ENCODE results near the gene MRPL51.

Gene MRPL51

DNA sequence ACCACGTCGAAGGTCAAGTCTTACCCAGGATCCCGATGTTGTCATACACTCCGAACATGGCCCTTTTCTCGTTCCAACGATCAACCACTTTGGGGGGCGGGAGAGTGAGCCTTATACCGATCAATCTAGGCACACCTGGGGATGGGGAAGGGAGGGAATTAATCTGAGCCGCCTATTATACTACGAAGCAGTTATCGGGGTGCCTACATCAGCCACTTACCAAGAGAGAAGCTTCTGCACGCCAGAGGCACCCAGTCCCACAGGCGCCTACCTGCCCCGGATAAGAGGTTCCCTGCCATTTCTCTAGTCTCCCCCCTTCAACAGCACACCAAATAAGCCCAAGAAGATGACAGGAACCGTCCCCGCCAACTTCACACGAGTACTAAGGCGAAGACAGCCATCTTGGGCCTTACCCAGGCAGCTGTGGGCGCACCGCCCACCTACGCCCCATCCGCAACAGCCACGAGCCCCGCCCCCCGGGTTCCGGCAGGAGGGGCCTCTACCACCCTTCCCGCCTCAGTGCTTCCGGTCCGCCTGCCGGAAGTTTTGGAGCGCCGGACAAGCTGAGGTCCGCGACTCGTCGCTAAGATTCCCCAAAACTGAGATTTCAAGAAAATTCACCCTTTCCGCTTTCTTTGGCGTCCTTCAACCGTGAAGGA is at the start of gene MRPL51:
TSS of gene MRPL51 (minus strand) at position 425 of the 659 bp plus-strand sequence. CDS start at position 299, 126 bp downstream.
- peak; percentile 93 for DNase-seq

DNA sequence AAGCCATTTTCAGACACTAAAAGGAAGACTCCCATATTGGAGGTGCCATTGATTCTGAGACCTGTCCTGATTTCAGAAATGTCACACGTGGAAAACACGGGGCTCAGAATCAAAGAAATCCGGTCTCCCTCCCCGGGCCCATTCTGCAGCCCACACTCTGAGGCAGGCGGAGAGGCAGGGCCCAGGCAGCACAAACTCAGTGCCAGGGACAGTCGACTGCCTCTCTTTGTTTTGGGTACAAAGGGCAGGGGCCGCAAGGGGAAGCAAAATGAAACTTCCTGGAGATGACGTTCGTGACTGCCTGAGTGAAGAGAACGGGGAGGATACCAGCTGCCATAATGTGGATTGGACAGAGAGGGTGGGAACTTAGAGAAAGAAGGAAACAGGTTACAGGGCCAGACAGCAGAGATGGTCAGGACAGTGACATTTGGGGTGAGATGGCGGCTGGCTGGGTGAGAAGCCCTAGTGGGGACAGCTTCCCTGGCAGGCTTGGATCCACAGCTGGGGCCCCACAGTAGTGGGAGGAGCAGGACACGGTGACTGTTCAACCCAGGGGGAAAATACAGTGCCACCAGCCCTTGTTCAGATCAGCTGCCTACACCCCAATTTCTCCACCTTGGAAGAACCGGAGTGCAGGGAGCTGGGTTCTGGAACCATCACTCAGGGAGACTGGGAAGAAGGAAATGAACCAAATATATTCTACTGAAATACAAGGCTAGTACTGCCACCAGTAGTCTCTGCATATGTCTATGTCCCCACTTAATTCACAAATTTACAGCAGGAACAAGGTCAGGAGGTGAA is 49.3 kb upstream of the MRPL51 start:
- no peak for DNase-seq

GRCh38 chr12:6541371-6542165 is 48.5 kb upstream of the MRPL51 start:
- no peak for DNase-seq

GRCh38 chr12:6540181-6540877 is 47.3 kb upstream of the MRPL51 start:
- peak; percentile 94 for DNase-seq

- no peak for DNase-seq
Observed at GRCh38 chr12:6539707-6540134, 46.7 kb upstream of the MRPL51 start.

- DNase-seq: no peak
Observed at GRCh38 chr12:6539314-6539682, 46.2 kb upstream of the MRPL51 start.

GRCh38 chr12:6538420-6539313 is 45.6 kb upstream of the MRPL51 start:
- peak; percentile 48 for DNase-seq

DNA sequence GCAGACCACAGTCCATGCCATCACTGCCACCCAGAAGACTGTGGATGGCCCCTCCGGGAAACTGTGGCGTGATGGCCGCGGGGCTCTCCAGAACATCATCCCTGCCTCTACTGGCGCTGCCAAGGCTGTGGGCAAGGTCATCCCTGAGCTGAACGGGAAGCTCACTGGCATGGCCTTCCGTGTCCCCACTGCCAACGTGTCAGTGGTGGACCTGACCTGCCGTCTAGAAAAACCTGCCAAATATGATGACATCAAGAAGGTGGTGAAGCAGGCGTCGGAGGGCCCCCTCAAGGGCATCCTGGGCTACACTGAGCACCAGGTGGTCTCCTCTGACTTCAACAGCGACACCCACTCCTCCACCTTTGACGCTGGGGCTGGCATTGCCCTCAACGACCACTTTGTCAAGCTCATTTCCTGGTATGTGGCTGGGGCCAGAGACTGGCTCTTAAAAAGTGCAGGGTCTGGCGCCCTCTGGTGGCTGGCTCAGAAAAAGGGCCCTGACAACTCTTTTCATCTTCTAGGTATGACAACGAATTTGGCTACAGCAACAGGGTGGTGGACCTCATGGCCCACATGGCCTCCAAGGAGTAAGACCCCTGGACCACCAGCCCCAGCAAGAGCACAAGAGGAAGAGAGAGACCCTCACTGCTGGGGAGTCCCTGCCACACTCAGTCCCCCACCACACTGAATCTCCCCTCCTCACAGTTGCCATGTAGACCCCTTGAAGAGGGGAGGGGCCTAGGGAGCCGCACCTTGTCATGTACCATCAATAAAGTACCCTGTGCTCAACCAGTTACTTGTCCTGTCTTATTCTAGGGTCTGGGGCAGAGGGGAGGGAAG is 44.7 kb upstream of the MRPL51 start:
- DNase-seq: peak; percentile 76

DNA sequence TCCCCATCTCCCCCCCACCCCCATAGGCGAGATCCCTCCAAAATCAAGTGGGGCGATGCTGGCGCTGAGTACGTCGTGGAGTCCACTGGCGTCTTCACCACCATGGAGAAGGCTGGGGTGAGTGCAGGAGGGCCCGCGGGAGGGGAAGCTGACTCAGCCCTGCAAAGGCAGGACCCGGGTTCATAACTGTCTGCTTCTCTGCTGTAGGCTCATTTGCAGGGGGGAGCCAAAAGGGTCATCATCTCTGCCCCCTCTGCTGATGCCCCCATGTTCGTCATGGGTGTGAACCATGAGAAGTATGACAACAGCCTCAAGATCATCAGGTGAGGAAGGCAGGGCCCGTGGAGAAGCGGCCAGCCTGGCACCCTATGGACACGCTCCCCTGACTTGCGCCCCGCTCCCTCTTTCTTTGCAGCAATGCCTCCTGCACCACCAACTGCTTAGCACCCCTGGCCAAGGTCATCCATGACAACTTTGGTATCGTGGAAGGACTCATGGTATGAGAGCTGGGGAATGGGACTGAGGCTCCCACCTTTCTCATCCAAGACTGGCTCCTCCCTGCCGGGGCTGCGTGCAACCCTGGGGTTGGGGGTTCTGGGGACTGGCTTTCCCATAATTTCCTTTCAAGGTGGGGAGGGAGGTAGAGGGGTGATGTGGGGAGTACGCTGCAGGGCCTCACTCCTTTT is 44.0 kb upstream of the MRPL51 start:
- DNase-seq: no peak

DNA sequence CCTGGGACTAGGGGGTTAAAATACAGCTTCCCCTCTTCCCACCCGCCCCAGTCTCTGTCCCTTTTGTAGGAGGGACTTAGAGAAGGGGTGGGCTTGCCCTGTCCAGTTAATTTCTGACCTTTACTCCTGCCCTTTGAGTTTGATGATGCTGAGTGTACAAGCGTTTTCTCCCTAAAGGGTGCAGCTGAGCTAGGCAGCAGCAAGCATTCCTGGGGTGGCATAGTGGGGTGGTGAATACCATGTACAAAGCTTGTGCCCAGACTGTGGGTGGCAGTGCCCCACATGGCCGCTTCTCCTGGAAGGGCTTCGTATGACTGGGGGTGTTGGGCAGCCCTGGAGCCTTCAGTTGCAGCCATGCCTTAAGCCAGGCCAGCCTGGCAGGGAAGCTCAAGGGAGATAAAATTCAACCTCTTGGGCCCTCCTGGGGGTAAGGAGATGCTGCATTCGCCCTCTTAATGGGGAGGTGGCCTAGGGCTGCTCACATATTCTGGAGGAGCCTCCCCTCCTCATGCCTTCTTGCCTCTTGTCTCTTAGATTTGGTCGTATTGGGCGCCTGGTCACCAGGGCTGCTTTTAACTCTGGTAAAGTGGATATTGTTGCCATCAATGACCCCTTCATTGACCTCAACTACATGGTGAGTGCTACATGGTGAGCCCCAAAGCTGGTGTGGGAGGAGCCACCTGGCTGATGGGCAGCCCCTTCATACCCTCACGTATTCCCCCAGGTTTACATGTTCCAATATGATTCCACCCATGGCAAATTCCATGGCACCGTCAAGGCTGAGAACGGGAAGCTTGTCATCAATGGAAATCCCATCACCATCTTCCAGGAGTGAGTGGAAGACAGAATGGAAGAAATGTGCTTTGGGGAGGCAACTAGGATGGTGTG is 43.1 kb upstream of the MRPL51 start:
- no peak for DNase-seq

DNA sequence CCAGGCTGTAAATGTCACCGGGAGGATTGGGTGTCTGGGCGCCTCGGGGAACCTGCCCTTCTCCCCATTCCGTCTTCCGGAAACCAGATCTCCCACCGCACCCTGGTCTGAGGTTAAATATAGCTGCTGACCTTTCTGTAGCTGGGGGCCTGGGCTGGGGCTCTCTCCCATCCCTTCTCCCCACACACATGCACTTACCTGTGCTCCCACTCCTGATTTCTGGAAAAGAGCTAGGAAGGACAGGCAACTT is 42.6 kb upstream of the MRPL51 start:
- DNase-seq: no peak

- DNase-seq: peak; percentile 67
Observed at GRCh38 chr12:6534945-6535696, 42.1 kb upstream of the MRPL51 start.

DNA sequence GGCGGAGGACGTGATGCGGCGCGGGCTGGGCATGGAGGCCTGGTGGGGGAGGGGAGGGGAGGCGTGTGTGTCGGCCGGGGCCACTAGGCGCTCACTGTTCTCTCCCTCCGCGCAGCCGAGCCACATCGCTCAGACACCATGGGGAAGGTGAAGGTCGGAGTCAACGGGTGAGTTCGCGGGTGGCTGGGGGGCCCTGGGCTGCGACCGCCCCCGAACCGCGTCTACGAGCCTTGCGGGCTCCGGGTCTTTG is 41.6 kb upstream of the MRPL51 start:
- DNase-seq: no peak

DNA sequence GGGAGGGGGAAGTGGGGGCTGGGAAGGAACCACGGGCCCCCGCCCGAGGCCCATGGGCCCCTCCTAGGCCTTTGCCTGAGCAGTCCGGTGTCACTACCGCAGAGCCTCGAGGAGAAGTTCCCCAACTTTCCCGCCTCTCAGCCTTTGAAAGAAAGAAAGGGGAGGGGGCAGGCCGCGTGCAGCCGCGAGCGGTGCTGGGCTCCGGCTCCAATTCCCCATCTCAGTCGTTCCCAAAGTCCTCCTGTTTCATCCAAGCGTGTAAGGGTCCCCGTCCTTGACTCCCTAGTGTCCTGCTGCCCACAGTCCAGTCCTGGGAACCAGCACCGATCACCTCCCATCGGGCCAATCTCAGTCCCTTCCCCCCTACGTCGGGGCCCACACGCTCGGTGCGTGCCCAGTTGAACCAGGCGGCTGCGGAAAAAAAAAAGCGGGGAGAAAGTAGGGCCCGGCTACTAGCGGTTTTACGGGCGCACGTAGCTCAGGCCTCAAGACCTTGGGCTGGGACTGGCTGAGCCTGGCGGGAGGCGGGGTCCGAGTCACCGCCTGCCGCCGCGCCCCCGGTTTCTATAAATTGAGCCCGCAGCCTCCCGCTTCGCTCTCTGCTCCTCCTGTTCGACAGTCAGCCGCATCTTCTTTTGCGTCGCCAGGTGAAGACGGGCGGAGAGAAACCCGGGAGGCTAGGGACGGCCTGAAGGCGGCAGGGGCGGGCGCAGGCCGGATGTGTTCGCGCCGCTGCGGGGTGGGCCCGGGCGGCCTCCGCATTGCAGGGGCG is 41.0 kb upstream of the MRPL51 start, which contains the start of gene GAPDH:
TSS of gene GAPDH (plus strand) at position 595 of the 772 bp plus-strand sequence. CDS start 316 bp downstream, outside the sequence.
- peak; percentile 99 for DNase-seq

DNA sequence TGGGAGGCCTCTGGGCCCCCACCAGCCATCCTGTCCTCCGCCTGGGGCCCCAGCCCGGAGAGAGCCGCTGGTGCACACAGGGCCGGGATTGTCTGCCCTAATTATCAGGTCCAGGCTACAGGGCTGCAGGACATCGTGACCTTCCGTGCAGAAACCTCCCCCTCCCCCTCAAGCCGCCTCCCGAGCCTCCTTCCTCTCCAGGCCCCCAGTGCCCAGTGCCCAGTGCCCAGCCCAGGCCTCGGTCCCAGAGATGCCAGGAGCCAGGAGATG is 40.5 kb upstream of the MRPL51 start:
- DNase-seq: no peak

DNA sequence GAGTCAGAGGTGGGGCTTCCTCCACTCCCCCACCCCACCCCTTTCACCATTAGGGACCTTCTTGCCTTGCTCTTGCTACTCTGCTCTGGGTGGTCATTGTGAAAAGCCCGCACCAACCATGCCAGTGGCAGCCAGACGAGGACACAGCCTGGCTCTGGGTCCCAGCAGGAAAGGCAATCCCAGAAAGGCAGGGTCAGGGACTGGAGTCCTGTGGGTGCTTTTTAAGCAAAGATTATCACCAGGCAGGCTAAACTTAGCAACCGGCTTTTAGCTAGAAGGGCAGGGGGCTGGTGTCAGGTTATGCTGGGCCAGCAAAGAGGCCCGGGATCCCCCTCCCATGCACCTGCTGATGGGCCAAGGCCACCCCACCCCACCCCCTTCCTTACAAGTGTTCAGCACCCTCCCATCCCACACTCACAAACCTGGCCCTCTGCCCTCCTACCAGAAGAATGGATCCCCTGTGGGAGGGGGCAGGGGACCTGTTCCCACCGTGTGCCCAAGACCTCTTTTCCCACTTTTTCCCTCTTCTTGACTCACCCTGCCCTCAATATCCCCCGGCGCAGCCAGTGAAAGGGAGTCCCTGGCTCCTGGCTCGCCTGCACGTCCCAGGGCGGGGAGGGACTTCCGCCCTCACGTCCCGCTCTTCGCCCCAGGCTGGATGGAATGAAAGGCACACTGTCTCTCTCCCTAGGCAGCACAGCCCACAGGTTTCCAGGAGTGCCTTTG is 40.0 kb upstream of the MRPL51 start:
- DNase-seq: peak; percentile 85

DNA sequence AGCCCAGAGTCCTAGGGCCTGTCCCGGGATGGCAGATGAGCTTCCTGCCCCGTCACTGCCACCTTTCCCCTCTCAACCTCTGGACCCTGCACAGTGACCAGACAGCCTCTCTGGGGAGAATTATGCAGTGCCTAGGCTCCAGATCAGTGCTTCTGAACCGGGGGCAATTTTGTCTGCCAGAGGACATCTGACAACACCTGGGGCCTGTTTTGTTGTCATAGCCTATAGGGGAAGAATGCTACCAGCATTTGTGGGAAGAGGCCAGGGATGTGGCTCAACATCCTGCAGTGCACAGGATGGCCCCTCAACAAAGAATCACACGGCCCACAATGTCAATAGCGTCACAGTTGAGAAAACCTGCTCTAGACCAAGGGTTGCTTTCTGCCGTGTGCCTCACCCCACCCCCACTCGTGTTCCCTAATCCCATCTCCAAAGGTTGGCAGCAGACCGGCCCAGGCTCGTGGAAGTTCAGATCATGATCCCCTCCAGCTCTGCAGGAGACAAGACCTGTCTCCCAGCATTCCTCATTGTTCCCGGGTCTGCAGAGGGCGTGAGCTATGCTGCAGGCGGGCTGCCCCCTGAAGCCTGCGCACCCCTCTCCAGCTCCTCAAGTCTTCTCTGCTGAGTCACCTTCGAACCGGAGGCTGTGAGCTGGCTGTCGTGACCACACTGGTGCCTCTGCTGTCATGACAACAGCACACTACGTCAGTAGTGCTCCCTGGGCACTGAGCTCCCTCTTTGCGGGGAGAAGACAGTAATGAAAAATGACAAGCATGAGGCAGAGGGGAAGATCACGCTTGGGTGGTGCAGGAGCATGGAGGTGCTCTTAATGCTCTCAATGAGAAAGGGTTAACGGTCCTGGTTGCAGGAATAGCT is 39.2 kb upstream of the MRPL51 start:
- DNase-seq: peak; percentile 99

Measured in fibroblast of skin of right quadriceps (primary cell).